Stomach (tissue), 4 donors: Measurements from ENCODE around the gene VDR.

Source experiments
- CTCF ChIP-seq, 7 experiments: fragments of 450-650 bp in 4 of 7; fragments of 200-600 bp in 3 of 7; sonication (generic) in 3 of 7; IDR thresholded peaks; one replicate each; pipeline ENCODE4 v1.5.1; 2016 to 2019; ENCODE audit warnings: antibody characterized with exemption in 7 of 7, control low read depth in 2 of 7, mild to moderate bottlenecking in 1 of 7
- POLR2A ChIP-seq, 4 donors: fragments of 450-650 bp; IDR thresholded peaks; one replicate each; pipeline ENCODE4 v1.6.1; 2016; ENCODE audit warnings: antibody characterized with exemption in 4 of 4, control low read depth in 2 of 4, mild to moderate bottlenecking in 1 of 4, moderate library complexity in 1 of 4

- no peak for TF ChIP-seq CTCF (IDR thresholded peaks at IDR 0.05)
- TF ChIP-seq POLR2A (IDR thresholded peaks at IDR 0.05) = no peak
These were observed 101.5 kb downstream of the VDR start for GRCh38 chr12:47803191-47803875.
